HG03159 (cell line): Measurements from ENCODE around the gene ETV6.
"Not testable (repeated sequence)": the region's sequence is repeated elsewhere in the genome, so short reads cannot be mapped to it uniquely, and the experiment has no call there.

ENCODE experiments used
- ATAC-seq: cut with Tn5 transposase; IDR thresholded peaks from one replicate; pipeline ENCODE4 v1.9.1; 2021; ENCODE audit warnings: mild to moderate bottlenecking, moderate library complexity; ENCODE audit not compliant: unreplicated experiment

The ETV6 gene

DNA sequence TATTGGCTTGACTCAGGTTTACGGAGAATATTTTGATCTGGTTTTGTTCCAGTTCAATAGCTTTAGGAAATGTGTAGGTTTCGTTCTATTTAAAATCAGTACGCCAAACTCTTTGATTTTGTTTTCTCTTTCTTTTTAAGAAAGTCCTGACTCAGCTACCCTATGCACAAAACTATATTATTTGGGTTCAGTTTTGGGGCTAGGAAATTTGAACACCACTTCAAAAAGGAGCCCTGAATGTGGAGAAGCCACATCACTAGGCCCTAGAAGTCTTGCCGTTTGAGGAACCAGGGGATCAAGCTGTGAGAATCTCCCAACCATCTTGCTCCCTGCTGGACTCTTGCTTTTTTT, 253.0 kb downstream of the ETV6 start:
- no peak for ATAC-seq

DNA sequence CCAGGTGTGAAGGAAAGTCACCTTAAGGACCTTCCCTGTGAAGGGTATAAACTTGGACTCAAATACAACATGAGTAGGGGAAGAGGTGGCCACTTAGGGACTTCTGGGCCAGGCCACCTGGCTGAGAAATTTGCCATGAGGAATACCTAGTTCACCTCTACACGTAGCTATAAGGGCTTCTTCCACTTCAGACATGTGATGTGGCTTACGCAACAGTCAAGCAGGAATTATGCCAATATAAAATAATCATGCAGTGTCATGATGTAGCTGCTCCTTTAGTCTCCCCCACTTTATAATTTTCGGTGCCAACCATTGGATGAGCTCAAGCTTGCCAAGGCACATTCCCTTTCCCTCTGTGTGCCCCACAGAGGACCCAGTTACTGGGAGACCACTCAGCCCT, 254.7 kb downstream of the ETV6 start:
- no peak for ATAC-seq

GRCh38 chr12:11905534-11905933, 256.1 kb downstream of the ETV6 start:
- no peak for ATAC-seq

DNA sequence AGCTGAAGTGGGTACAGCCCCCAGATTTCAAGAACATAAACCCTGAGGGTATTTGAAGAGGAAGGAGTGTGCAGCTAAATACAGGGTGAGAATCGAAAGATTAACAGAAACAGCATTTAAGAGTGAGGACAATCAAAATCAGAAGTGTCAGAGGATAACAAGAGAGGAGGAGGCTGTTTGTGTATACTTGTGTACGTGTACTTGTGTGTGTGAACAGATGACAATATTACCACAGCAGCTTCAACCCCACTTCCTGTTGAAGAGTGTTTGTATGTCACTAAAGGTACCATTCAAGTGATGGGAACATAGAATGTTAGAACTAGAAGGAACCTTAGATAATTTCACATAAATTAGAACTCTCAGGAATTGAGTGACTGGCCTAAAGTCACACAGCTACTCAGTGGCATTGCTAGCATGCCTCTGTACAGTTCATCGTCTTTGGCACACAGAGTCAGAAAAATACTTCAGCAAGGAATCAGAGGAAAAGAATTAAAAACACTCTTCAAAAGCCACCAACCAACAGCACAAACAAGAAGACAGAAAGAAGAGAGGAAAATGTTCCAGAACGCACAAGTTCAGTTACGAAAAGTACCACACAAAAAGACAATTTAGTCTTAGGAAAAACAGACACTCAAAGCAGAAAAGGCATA, 256.9 kb downstream of the ETV6 start:
- no peak for ATAC-seq

DNA sequence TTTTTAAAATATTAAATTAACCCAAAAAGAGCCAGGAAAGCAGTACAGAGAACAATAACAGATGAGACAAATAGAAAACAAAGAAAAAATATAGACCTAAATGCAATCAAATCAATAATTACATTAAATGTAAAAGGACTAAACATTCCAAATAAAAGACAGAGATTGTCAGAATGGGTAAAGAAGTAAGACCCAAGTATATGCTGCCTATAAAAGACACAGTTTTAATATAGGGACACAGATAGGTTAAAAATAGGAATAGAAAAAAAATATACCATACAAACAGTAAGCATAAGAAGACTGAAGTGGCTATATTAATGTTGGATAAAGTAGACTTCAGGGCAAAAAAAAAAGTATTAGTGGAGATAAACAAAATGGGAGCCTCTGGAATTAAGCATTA, 258.2 kb downstream of the ETV6 start:
- ATAC-seq = no peak

- ATAC-seq = not testable (repeated sequence)
Measured at GRCh38 chr12:11909406-11909805, 259.9 kb downstream of the ETV6 start.

- ATAC-seq = no peak
Measured at GRCh38 chr12:11916113-11916512, 266.6 kb downstream of the ETV6 start.

DNA sequence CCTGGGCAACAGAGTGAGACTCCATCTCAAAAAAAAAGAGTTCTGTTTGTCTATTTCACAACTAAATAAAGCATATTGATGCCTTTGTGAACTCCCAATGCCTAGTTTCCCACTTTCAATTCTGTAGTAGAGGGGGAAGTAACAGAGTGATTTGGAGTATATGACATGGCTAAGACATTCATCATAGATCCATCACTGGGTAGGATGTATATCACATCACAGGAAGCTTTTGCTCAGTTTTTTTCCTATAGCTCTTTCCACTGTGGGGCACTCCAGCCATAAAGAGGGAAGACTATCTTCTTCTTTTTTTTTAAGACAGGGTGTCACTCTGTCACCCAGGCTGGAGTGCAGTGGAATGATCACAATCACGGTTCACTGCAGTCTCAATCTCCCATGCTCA, 267.3 kb downstream of the ETV6 start:
- no peak for ATAC-seq

DNA sequence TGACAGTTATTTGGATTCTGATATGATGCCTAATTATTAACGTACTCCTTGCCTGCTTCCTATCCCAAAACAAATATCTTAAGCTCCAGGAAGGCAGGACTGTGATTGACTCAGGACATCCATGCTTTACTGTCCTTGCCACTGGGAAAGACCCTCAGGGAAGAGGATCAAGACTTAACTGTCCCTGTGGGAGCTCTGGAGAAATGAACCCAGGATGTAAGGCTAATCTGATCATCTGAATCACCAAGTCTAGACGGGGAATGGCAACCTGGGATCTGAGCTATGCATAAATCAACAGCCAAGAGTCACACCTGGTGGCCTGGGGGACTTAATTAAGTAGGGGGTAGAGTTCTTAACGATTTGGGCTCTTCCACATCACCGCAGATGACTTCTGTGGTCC, 268.0 kb downstream of the ETV6 start:
- no peak for ATAC-seq

DNA sequence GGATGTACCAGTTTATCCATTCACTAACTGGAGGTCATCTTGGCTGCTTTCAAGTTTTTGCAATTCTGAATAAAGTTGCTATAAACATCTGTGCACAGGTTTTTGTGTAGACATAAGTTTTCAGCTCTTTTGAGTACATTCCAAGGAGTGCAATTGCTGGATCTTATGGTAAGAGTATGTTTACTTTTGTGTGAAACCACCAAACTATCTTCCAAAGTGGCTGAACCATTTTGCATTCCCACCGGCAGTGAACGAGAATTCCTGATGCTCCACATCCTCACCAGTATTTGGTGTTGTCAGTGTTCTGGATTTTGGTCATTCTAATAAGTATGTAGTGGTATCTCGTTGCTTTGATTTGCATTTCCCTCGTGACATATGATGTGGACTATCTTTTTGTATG, 270.8 kb downstream of the ETV6 start:
- ATAC-seq = no peak

- ATAC-seq = no peak
Measured at GRCh38 chr12:11922361-11922760, 272.9 kb downstream of the ETV6 start.

DNA sequence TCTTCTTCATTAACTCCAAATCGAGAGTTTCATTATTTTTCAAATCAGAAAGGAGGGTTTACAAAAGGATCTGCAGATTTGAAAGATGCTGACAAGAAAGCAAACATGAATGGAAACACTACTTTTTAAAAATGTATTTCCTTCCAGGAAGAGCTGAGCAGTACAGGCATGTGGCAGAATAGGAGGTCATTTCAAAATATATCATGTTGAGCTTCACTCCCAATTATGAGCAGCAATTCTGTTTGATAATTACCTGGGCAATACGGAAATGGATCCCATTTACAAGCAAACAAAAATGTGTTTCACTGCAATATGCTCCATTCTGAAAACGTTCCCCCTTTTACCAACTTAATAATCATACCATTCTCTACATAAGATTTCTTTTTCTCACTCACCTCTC, 273.6 kb downstream of the ETV6 start:
- no peak for ATAC-seq

GRCh38 chr12:11927286-11927935, 277.9 kb downstream of the ETV6 start:
- ATAC-seq = no peak

GRCh38 chr12:11929714-11930113, 280.2 kb downstream of the ETV6 start:
- no peak for ATAC-seq

DNA sequence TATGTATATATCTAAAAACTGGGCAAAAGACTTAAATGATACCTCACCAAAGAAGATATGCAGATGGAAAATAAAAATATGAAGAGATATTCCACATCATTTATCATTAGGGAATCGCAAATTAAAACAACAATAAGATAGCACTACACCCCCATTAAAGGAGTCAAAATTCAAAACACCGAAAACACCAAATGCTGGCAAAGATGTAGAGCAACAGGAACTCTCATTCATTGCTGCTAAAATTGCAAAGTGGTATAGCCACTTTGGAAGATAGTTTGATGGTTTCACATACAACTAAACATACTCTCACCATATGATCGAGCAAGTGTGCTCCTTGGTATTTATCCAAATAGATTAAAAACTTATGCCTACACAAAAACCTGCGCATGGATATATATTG, 289.7 kb downstream of the ETV6 start:
- no peak for ATAC-seq

GRCh38 chr12:11941606-11942337, 292.3 kb downstream of the ETV6 start:
- ATAC-seq = no peak

DNA sequence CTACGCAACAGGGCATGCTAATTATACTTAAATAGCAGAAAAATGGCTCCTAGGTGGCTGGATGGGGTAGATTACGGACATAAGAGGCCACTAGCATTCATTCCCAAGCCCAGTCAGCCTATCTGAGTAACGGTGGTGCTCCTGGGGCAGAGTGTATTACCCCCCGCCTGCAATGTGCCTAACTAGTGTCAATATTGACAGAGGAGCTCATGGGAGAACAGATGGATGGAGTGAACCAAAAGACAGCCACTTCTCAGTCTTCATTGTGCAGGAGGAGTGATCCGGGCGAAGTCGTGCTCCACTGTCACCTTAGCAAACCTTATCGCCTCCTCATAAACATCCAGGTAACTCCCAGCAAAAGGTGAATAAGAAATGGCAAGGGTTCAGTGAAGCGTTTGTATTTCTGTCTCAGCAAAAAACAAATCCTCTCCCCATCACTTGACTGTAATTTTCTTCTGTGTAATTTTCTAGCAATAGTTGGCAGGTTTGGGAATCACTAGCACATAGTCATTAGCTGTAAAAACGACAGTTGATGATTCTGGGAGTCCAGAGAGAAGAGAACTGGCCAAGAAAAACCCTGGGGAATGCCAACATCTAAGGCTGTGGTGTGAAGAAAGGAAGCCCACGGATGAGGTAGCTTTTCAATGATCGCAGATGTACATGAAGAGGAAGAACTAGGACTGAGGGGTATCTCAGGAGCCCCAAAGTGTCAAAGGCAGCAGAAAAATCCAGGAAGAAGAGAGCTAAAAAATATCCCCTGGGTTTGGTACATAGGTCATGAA, 294.6 kb downstream of the ETV6 start:
- ATAC-seq = no peak
